ENCODE measurements around the gene ARHGAP12. TPM values are rescaled to one million over a fixed set of nuclear protein-coding genes. Genes with fewer than 3 reads are reported as not detected.

The ARHGAP12 gene
- total RNA-seq, 1 donor from 2014 or later: 35.3 TPM

DNA sequence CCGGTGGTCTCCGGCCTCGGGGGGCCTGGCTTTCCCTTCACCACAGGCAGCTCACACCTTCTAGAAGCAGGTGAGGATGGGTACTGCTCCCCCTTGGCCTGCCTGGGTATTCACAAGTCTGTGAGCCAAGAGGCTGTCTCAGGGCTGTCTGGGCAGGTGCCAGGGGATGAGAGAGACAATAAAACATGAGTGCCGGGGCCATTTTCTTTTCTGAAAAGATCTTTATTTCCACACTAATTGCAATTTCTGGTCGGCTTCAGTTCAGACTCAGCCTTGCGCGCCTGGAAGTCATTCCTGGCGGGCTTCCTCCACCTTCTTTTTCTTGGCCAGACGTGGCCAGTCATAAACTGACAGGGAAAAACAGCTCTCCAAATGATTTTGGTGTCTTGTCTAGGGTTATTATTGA lies 171.2 kb downstream of the ARHGAP12 start:
- H3K27me3 Mint-ChIP-seq (ENCODE audit: low read depth): no peaks in the 10 kb centered on the region
- TF ChIP-seq, protein P1, sequence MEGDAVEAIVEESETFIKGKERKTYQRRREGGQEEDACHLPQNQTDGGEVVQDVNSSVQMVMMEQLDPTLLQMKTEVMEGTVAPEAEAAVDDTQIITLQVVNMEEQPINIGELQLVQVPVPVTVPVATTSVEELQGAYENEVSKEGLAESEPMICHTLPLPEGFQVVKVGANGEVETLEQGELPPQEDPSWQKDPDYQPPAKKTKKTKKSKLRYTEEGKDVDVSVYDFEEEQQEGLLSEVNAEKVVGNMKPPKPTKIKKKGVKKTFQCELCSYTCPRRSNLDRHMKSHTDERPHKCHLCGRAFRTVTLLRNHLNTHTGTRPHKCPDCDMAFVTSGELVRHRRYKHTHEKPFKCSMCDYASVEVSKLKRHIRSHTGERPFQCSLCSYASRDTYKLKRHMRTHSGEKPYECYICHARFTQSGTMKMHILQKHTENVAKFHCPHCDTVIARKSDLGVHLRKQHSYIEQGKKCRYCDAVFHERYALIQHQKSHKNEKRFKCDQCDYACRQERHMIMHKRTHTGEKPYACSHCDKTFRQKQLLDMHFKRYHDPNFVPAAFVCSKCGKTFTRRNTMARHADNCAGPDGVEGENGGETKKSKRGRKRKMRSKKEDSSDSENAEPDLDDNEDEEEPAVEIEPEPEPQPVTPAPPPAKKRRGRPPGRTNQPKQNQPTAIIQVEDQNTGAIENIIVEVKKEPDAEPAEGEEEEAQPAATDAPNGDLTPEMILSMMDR (IDR thresholded peaks at IDR 0.05; ENCODE audit: unreplicated experiment): no peak
- H3K36me3 Mint-ChIP-seq: no peaks in the 10 kb centered on the region
- no peak overlapping the region for H3K4me3 Mint-ChIP-seq
- no peak for DNase-seq (ENCODE audit: low spot score in 2 of 2, unreplicated experiment in 2 of 2)
- peak overlapping the region; percentile 59 for H3K27ac Mint-ChIP-seq
- H3K4me1 Mint-ChIP-seq: peaks cover 46% of the 10 kb centered on the region
- no peaks in the 10 kb centered on the region for H3K9me3 Mint-ChIP-seq

DNA sequence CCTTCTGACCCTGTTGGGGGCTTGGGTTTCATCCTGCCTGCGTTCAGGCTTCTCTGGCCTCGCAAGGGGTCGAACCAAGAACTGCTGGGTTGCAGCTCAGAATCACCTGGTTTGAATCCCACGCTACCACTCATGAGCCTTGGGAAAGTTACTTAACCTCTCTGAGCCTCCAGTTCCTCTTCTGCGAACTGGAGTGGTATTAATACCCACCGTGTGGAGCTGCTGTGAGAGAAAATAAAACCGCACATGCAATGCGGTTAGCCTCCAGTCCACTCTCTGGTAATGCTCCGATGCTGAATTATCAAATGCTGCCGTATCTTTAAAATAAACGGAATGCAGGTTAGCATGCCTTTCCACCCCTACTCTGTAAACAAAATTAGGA lies 171.9 kb downstream of the ARHGAP12 start:
- DNase-seq (ENCODE audit: low spot score in 2 of 2, unreplicated experiment in 2 of 2): no peak
- peaks cover 51% of the 10 kb centered on the region for H3K4me1 Mint-ChIP-seq
- no peak overlapping the region for H3K27ac Mint-ChIP-seq
- no peaks in the 10 kb centered on the region for H3K36me3 Mint-ChIP-seq
- H3K9me3 Mint-ChIP-seq: no peaks in the 10 kb centered on the region
- H3K4me3 Mint-ChIP-seq: no peak overlapping the region
- TF ChIP-seq, protein P1 (IDR thresholded peaks at IDR 0.05; ENCODE audit: unreplicated experiment): no peak
- no peaks in the 10 kb centered on the region for H3K27me3 Mint-ChIP-seq (ENCODE audit: low read depth)

DNA sequence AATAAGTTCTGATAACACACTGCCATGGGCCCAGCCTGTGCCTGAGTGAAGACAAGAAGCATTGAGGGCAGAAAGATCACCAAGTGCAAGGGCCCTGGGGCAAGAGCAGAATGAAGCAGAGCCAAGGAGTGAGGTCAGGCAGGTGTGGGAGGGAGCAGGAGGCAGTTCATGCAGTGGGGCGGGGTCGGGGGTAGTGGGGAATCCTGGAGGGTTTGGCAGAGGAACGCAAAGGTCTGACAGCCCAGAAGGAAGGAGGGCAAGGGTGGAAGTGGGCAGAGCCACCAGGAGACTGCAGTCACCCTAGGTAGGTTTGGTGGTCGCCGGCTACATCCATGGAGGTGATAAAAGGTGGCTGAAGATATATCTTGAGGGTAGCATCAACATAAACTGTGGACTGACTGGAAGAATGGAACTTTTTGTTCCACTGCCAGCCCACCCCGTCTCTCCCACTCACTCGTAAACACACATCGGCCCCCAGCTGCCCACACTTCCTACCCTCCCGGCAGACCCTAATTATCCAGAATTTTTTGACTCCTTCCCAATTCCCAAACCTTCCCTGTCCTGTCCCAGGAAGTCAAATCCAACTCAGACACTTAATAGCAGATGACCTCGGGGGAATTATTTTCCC lies 172.4 kb downstream of the ARHGAP12 start:
- Mint-ChIP-seq H3K9me3 (no peaks in the 10 kb centered on the region), H3K27ac (no peak overlapping the region), H3K4me1 (peaks cover 52% of the 10 kb centered on the region), H3K4me3 (no peak overlapping the region), H3K36me3 (no peaks in the 10 kb centered on the region), H3K27me3 (ENCODE audit: low read depth) (no peaks in the 10 kb centered on the region)
- TF ChIP-seq, protein P1 (IDR thresholded peaks at IDR 0.05; ENCODE audit: unreplicated experiment): no peak
- DNase-seq (ENCODE audit: low spot score in 2 of 2, unreplicated experiment in 2 of 2): no peak

Other genes with a start within 250 kb of the ARHGAP12 start
- 101 to 104 TPM (median 101 TPM) in 3 replicates for gene KIF5B, start 127.6 kb upstream of the ARHGAP12 start, total RNA-seq

Measured in mesothelial cell of epicardium (in vitro differentiated cells).